H1 (cell line): ENCODE results near the gene SPINT2.

Source experiments
- EP300 ChIP-seq, 2 experiments: IDR thresholded peaks; 1 replicate in 1 of 2; 2 replicates in 1 of 2; pipeline ENCODE4 v1.6.1; 2011 to 2012; ENCODE audit warnings: low read depth in 2 of 2, low read length in 2 of 2, mild to moderate bottlenecking in 2 of 2, borderline replicate concordance in 1 of 2, inconsistent platforms in 1 of 2, moderate library complexity in 1 of 2
- HDAC2 ChIP-seq, 2 experiments: fragments of 300-600 bp in 1 of 2; sonication (generic) in 1 of 2; IDR thresholded peaks; 2 replicates each; pipeline ENCODE4 v1.6.1; 2011 to 2012; ENCODE audit warnings: low read depth in 2 of 2, low read length in 2 of 2, mild to moderate bottlenecking in 2 of 2, moderate library complexity in 2 of 2, borderline replicate concordance in 1 of 2, inconsistent platforms in 1 of 2
- TF ChIP-seq, protein P1 (sequence below), 3 experiments: IDR thresholded peaks; 1 replicate in 2 of 3; 2 replicates in 1 of 3; pipeline versions ENCODE4 v1.5.1 to v1.6.1; 2011; ENCODE audit warnings: low read length in 3 of 3, mild to moderate bottlenecking in 3 of 3, inconsistent platforms in 2 of 3, low read depth in 1 of 3, moderate library complexity in 1 of 3; ENCODE audit not compliant: insufficient read depth in 1 of 3; ENCODE audit errors: control extremely low read depth in 1 of 3
- TF ChIP-seq, protein P2 (sequence below): IDR thresholded peaks from 2 replicates; pipeline ENCODE4 v1.6.1; 2012; ENCODE audit warnings: low read length, inconsistent platforms

GRCh38 chr19:38219221-38219620 is 45.2 kb upstream of the SPINT2 start:
- TF ChIP-seq, protein P1, sequence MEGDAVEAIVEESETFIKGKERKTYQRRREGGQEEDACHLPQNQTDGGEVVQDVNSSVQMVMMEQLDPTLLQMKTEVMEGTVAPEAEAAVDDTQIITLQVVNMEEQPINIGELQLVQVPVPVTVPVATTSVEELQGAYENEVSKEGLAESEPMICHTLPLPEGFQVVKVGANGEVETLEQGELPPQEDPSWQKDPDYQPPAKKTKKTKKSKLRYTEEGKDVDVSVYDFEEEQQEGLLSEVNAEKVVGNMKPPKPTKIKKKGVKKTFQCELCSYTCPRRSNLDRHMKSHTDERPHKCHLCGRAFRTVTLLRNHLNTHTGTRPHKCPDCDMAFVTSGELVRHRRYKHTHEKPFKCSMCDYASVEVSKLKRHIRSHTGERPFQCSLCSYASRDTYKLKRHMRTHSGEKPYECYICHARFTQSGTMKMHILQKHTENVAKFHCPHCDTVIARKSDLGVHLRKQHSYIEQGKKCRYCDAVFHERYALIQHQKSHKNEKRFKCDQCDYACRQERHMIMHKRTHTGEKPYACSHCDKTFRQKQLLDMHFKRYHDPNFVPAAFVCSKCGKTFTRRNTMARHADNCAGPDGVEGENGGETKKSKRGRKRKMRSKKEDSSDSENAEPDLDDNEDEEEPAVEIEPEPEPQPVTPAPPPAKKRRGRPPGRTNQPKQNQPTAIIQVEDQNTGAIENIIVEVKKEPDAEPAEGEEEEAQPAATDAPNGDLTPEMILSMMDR (IDR thresholded peaks at IDR 0.05; ENCODE audit: control extremely low read depth in 1 of 3, insufficient read depth in 1 of 3, low read depth in 1 of 3, low read length in 3 of 3) = no peak
- no peak for TF ChIP-seq EP300 (IDR thresholded peaks at IDR 0.05; ENCODE audit: borderline replicate concordance in 1 of 2, low read depth in 2 of 2, low read length in 2 of 2)
- TF ChIP-seq, protein P2, sequence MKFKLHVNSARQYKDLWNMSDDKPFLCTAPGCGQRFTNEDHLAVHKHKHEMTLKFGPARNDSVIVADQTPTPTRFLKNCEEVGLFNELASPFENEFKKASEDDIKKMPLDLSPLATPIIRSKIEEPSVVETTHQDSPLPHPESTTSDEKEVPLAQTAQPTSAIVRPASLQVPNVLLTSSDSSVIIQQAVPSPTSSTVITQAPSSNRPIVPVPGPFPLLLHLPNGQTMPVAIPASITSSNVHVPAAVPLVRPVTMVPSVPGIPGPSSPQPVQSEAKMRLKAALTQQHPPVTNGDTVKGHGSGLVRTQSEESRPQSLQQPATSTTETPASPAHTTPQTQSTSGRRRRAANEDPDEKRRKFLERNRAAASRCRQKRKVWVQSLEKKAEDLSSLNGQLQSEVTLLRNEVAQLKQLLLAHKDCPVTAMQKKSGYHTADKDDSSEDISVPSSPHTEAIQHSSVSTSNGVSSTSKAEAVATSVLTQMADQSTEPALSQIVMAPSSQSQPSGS = no peak
- no peak for TF ChIP-seq HDAC2 (IDR thresholded peaks at IDR 0.05; ENCODE audit: borderline replicate concordance in 1 of 2, low read depth in 2 of 2, low read length in 2 of 2)
